ENCODE measurements around the gene MYLK4.

The MYLK4 gene

GRCh38 chr6:2755456-2755855 is 4.7 kb upstream of the MYLK4 start:
- DNase-seq = no peak

DNA sequence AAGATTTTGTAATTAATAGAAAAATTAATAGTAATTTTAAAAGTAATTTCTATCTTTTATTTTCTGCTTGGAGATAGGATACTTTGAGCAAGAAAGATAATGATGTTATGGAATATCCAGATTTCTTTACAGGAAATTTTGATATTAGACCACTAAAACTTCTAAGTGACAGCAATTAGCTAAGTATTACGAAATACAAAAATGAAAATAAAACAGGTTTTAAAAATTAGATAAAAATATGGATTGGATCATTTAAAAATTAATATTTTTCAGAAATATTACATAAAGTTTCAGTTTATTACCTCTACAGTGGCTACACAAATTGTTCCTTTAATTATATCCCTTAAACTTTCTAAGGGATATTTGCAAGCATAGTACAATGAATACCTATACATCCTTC is 4.2 kb upstream of the MYLK4 start:
- no peak for DNase-seq

DNA sequence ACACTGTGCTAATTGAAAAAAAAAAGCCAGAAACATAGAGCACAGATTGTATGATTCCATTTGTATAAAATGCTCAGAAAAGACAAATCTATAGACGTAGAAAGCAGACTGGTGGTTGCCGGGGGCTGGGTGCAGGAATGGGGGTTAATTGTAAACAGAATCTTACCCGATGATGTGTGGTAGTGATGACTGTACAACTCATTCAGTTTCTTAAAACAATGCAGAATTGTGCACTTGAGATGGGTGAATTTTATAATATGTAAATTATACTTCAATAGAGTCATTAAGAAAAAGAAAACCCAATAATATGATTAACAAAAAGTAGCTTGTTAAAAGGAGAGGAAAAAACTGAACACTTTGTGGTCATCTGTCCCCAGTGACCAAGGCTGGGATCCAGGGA is 3.7 kb upstream of the MYLK4 start:
- no peak for DNase-seq

DNA sequence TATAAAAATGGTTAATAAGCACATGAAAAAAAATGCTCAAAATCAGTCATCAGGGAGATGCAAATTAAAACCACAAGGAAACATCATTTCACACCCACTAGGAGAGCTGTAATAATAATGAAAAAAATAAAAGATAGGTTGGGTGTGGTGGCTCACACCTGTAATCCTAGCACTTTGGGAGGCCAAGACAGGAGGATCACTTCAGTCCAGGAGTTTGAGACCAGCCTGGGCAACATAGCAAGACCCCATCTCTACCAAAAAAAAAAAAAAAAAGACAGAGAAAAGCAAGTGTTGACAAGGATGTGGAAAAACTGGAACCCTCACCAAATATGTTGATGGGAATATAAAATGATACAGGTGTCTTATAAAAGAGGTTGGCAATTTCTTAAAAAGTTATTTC is 3.0 kb upstream of the MYLK4 start:
- DNase-seq = no peak

DNA sequence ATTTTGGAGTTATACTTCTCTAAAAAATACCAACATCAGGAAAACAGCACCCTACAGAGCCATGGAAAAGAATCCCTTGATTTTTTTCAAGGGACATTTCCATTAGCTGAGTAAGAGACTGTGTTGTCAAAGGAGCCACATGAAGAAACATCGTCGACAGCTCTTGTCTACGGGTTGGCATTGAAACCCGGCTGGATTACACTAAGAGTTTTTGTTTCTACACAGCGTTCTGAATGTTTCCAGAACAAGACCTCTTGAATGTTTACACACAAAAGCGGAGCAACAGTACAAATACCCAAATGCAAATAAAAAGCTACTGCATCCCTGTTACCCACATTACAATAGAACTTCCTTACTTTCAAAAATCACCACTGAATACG is 2.4 kb upstream of the MYLK4 start:
- no peak for DNase-seq

DNA sequence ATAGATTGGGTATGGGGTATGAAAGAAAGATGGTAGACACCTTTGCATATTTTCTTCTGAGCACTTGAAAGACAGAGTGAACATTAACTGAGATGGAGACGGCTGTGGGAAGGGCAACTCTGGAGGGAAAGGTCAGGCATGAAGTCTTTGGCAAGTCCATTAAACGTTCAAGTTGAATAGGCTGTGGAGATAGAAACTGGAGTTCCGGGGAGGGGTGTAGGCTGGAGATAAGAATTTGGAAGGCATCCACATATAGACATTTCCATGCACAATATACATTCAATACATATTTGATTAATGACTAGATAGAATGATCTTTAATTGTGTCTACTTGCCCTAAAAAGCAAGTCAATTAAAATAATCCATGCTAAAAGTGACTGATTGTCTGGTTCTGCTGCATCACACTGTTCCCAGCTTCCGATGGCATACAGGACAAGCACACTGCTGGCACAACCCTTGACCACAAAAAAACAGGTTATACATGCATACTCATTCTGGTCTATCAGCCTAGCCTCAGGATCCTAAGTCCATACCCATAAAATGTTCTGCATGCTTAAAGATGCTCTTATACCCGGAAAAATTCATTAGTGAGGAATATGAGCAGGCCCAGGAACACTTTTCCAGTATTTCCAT is 1.9 kb upstream of the MYLK4 start:
- no peak for DNase-seq

DNA sequence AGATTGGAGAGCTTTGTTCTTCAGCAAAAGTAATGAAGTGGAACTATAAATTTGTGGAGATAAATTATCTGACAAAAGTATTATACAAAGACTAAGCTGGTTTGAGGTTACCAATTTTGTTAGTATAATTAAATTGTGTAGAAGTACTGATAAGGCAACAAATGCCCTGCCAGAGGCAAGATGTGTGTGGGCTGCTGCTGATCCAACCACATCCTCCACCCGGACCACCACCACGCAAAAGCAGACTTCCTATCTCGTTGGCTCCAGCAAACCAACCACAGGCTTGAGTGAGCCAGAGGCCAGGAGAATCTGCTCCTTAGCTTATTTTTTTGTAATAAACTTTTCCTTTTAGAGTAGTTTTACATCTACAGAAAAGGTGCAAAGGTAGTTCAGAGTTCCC is 1.1 kb upstream of the MYLK4 start:
- no peak for DNase-seq

DNA sequence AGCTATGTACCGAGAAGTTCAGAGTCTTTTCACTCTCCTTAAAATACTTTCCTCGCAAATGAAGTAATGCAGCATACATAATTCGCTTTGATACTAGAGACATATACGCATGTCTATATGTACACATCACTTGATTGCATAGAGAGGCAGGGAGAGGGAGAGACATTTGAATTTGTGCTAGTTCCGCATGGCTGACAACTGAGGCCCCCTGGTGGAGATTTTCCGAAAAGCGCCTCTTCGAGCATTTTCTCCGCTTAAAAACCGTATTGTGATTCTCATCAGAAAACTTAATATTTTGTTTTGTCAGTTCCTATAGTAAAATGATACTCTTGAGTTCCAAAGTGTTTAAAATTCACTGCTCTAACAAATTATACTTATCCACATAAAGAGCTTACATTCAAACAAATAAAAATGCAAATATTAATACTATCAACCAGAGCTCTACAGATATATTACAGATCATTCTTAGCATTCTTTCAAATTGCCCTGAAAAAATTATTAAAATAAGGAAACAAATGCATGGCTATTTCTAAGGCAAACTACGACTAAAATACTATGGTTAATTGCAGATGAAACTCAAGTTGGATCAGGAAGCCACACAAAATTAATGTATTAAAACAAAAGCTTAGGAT is 637 bp downstream of the MYLK4 start:
- no peak for DNase-seq

DNA sequence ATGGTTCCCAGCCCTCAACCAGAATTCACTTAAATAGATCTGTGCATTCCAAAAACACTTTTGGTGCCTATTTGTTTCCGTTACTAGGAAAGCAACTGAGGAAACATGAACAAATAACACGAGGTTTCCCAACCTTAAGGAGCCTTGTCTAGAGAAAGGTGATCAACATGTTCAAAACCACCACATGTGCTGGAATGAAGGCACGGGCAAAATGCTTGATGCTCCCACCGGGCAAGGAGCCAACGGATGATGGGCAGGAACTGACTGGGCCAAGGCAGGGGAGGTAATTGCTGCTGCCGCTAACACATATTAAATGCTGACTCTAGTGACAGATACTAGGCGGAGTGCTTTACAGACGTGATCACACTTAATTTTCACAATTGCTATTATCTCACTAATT is 2.5 kb downstream of the MYLK4 start:
- DNase-seq = peak; percentile 68

DNA sequence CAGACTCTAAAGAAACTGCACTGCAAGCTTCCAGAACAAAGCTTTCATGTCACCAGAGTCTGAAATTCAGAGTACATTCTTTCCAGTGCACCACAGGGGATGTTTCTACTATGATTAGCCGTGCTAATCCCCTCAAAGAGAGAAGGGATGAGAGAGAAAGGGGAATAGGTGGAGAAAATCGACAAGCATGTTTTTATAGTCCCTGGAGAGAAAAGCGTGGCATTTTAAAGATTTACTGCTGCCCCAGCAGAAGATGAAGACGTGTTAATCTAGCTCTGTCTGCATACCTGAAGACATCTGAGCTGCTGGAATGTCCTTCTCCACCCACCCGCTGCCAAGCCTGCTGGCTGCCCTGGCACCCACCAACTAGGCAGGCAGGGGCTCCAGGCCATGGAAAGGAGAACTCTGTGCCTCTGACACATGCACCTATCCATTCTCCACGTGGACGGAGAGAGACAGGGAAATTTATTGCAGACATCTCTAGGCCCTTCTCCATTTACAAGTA is 4.1 kb downstream of the MYLK4 start:
- DNase-seq = no peak

DNA sequence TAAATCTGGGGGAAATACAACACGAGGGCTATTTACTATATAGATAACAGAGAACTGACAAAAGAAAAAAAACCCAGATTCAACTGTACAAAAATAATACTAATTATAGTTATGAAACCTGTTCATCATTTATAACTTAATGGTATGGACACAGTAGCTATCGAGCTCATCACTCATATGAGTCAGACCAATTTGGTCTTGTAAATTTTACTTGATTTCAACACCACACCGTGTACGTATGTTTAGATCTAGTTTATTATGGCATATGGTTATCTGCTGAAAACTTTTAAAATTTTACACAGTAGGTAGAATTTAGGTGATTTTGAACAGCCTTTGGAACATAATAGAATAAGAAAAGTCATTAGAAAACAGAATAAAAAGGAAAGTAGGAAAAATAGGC is 5.5 kb downstream of the MYLK4 start:
- no peak for DNase-seq

GRCh38 chr6:2744778-2745177 is 5.9 kb downstream of the MYLK4 start:
- DNase-seq = no peak

GRCh38 chr6:2744209-2744771 is 6.4 kb downstream of the MYLK4 start:
- DNase-seq = peak; percentile 79

GRCh38 chr6:2743280-2744208 is 7.2 kb downstream of the MYLK4 start:
- DNase-seq = no peak

GRCh38 chr6:2741756-2742155 is 9.0 kb downstream of the MYLK4 start:
- DNase-seq = no peak

DNA sequence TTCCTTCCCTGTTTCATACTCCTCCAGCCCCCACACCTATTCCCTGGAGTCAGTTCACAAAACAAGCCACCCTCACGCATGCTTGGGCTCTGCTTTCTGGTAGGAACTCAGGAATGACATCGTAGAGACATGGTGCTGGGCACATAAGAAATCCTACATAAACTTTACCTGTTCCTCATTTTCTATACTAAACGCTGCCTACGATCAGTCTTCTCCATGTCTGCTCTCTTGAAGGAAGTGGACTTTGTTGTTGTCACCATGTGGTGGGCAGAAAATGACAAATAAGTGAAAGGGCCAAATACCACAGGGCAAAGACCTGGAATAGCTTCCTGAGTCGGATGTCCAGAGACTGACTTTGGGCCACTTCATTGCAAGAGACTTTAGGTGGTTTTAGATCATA is 10.1 kb downstream of the MYLK4 start:
- DNase-seq = no peak

DNA sequence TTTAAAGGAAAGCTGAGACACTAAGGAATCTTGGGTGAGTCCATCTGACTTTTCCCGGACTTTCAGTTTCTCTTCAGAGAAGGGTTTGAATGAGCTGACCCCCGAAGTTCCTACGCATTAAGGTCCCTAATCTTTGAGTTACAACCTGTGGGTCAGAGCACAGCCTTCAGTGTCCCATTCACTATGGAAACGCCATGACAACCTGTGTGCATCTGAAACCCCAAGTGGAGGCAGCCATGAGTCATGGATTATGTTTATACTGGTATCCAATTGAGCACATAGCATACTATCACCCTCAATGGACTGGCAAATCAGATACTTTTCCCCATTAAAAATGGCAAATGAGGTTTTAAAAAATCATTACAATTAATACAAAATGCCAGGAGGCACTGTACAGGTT is 11.4 kb downstream of the MYLK4 start:
- DNase-seq = no peak

DNA sequence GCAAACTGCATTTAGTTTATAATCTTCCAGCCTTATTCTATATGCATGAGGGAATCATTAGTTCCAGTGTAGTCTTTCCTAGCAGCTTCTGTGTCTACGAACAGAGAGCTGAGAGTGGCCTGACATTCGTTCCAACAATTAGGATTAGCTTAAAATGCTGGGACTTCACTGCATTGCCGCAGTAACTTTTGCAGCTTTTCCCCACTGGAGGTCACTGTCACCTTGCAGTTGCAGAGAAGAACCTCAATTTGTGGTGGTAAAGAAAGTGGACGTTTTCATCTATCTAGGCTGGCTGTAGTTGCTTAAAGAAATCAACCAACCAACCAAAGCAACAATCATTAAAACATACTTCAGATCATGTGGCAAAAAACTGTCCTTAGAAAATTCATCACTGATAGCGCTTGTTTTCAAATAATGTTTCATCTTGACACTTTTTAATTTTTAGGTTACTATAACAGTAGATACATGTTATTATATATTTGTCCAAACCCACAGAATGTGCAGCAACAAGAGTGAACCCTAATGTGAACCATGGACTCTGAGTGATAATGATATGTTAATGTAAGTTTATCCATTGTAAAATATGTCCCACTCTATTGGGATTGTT is 12.2 kb downstream of the MYLK4 start:
- DNase-seq = peak; percentile 38

DNA sequence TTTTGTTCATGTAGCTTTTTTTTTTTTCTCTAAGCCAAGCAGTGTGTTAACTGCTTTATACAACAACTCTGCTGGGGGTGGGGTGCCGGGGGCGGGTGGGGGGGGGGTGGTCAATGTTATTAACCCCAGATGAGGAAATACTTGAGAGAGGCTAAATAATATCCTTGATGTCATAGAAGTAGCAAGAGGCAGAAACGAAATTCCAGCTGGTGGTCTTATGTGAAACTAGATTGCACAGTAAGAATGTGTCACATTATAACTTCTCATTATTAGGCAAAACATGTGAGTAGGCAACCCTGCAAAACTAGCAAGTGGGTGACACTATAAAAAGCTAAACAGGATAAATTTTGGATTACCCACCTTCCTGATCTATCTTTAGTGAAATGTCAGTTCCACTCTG is 12.8 kb downstream of the MYLK4 start:
- no peak for DNase-seq

DNA sequence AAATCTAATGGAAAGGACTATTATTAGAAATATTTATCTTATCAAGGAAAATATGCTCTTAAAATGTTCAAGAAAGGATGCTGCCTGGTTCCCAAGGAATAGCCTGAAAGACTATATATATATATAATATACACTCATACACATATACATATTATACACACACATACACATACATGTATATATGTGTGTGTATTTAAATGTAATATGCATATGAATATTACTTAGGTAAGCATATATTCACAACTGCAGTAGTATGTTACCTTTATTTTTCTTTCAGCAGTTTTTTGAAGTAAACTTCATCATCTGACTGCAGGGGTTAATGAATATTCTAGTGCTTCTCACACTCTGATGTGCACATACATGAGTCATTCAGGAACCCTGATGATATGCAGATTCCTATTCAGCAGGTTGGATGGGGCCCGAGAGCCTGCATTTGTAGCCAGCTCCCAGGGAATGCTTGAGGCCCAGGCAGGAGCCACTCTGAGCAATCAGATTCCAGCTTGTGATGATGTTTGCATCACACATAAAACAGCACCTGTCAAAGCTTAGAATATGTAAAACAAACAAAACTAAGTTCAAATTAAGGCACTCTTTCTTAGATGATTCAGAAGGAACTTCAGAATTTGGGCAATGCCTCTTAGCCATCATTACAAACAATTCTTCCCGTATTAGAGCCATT is 16.1 kb downstream of the MYLK4 start:
- no peak for DNase-seq

- no peak for DNase-seq
Measured at GRCh38 chr6:2733736-2734480, 16.8 kb downstream of the MYLK4 start.

GRCh38 chr6:2733324-2733723 is 17.4 kb downstream of the MYLK4 start:
- DNase-seq = no peak

All from NCI-H1105 (cell line).